Measurements from ENCODE around the gene BFAR.
"Not testable (repeated sequence)": the region's sequence is repeated elsewhere in the genome, so short reads cannot be mapped to it uniquely, and the experiment has no call there.

Gene BFAR

DNA sequence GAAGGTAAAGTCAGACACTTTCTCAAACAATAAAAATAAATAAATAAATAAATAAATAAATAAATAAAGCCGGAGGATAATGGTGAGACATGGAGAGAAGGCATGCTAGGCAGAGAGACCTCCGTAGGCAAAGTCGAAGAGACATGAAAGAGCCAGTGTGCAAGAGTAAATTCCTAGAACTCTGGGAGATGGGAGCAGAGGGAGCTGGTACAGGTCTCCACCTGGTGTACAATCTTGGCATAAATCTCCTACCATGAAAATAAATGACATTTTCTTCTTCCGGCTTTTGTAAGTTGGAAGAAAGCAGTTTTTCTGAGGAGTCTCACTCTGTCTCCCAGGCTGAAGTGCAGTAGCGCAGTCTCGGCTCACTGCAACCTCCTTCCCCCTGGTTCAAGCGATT, 69.1 kb downstream of the BFAR start:
- DNase-seq: not testable (repeated sequence)

GRCh38 chr16:14702672-14703071, 69.9 kb downstream of the BFAR start:
- not testable (repeated sequence) for DNase-seq

GRCh38 chr16:14703156-14704011, 70.6 kb downstream of the BFAR start, which contains the start of gene NPIPA3:
Gene NPIPA3 (plus strand): TSS chr16:14703411. CDS start chr16:14708944, 5,533 bp downstream.
- DNase-seq: not testable (repeated sequence)

Data from effector CD8-positive, alpha-beta T cell (primary cell).